Ovary (tissue), 9 donors: Measurements from ENCODE around the gene KLB. TPM values are rescaled to one million over a fixed set of nuclear protein-coding genes. Genes with fewer than 3 reads are reported as not detected.

Experiments
- DNase-seq, 5 donors: peaks; one replicate each; pipeline ENCODE4 v3.0.0-alpha.2; 2019 to 2020
- H3K27ac ChIP-seq, 2 donors: fragments of 200-600 bp; one replicate each; pipeline versions ENCODE4 v1.5.1 to v1.8.0; 2019 to 2022
- H3K27me3 ChIP-seq: fragments of 200-600 bp; one replicate; pipeline ENCODE4 v1.8.0; 2022
- H3K36me3 ChIP-seq: fragments of 200-600 bp; sonication (generic); one replicate; pipeline ENCODE4 v1.5.1; 2019
- H3K4me1 ChIP-seq: one replicate; pipeline ENCODE4 v1.8.1; 2013; ENCODE audit warnings: mild to moderate bottlenecking, moderate library complexity; ENCODE audit not compliant: insufficient read depth
- H3K4me3 ChIP-seq: fragments of 200-600 bp; sonication (generic); one replicate; pipeline ENCODE4 v1.5.1; 2017
- H3K9me3 ChIP-seq, 2 donors: fragments of 200-600 bp in 1 of 2; sonication (generic) in 1 of 2; one replicate each; pipeline versions ENCODE4 v1.5.1 to v1.8.1; 2013 to 2019; ENCODE audit warnings: mild to moderate bottlenecking in 1 of 2, moderate library complexity in 1 of 2
- CTCF ChIP-seq, 3 donors: fragments of 450-650 bp in 2 of 3; fragments of 200-600 bp in 1 of 3; IDR thresholded peaks; one replicate each; pipeline versions ENCODE4 v1.5.1 to v1.8.0; 2016 to 2022; ENCODE audit warnings: antibody characterized with exemption in 3 of 3, mild to moderate bottlenecking in 1 of 3
- EP300 ChIP-seq: sonication (generic); formaldehyde crosslinking; IDR thresholded peaks from one replicate; pipeline ENCODE4 v1.6.1; 2017; ENCODE audit warnings: antibody characterized with exemption
- POLR2A ChIP-seq: fragments of 450-650 bp; IDR thresholded peaks from one replicate; pipeline ENCODE4 v1.6.1; 2017; ENCODE audit warnings: antibody characterized with exemption, mild to moderate bottlenecking, moderate library complexity
- WGBS, 3 donors: extraction: QIAGEN DNeasy Blood & Tissue Kit in 1 of 3; methylation state at CpG; one replicate each; pipeline versions ENCODE4 v1.1.5 to v1.1.7; 2013 to 2017; 5-methylcytosine and 5-hydroxymethylcytosine counted together
- intact Hi-C, 4 donors: fragments of 100-400 bp; cut with DNase I; formaldehyde crosslinking; loops; one replicate each; pipeline versions ENCODE4 v1.11.0 to v1.15.1; 2022 to 2023
- polyA plus RNA-seq, 2 donors: library from polyadenylated mRNA; stranded (reverse); fragments of 200-250 nt in 1 of 2; fragments of 350-450 nt in 1 of 2; fragmentation: Illumina TruSeq in 1 of 2; extraction: RNeasy Lipid Tissue Mini Kit (QIAGEN cat#74804) in 1 of 2; gene quantifications; one replicate each; pipeline ENCODE4 v1.2.3, GENCODE V29; 2013 to 2014
- total RNA-seq, 7 donors: library from RNA; depleted of rRNA in 2 of 7; stranded (reverse); fragments of >200 nt in 2 of 7; fragmentation: NEBNext Ultra II Directional in 3 of 7; extraction: Animal tissue kit (Norgen Biotek cat#: 25700) in 3 of 7; gene quantifications; one replicate each; pipeline versions ENCODE4 v1.1.0 to v1.2.4, GENCODE V29; 2016 to 2023
- donor health status: DM: no; HTN: no; CAD: no; lungs with moderate emphysema.
- donor health status: DM: no; HTN: no; CAD: no.
- donor health status: Bipolar disorder and iron deficiency.
- donor health status: DM: yes; HTN: yes; CAD: no.
- donor health status: DM: no; HTN: no; CAD: no.
- donor health status: DM: yes; HTN: yes; CAD: no.

The KLB gene
- total and polyA plus RNA-seq, 9 donors: under 0.01 to 0.08 (median 0.04) TPM; not detected in 5

GRCh38 chr4:39429476-39430334 is 23.0 kb downstream of the KLB start:
- intact Hi-C loops: no loop called here
- no peaks in the 10 kb centered on the region for H3K4me1 ChIP-seq
- WGBS, 3 donors: 60 to 68% (median 61%) methylated on average over 4 of the region's 4 CpGs
- no peak for DNase-seq
- no peaks in the 10 kb centered on the region for H3K36me3 ChIP-seq
- H3K27ac ChIP-seq: no peak overlapping the region
- no peaks in the 10 kb centered on the region for H3K9me3 ChIP-seq
- H3K4me3 ChIP-seq: no peak overlapping the region
- H3K27me3 ChIP-seq: no peaks in the 10 kb centered on the region
- TF ChIP-seq CTCF (IDR thresholded peaks at IDR 0.05) (no peak), POLR2A (no peak), EP300 (no peak)

- H3K4me1 ChIP-seq: no peaks in the 10 kb centered on the region
- 86 to 90% (median 89%) methylated on average over 11 of the region's 11 CpGs for WGBS, 3 donors
- no peak for DNase-seq
- TF ChIP-seq POLR2A (no peak), EP300 (no peak), CTCF (IDR thresholded peaks at IDR 0.05) (no peak)
- intact Hi-C loops: no loop called here
- no peak overlapping the region for H3K27ac ChIP-seq
- H3K27me3 ChIP-seq: no peaks in the 10 kb centered on the region
- H3K36me3 ChIP-seq: no peaks in the 10 kb centered on the region
- no peaks in the 10 kb centered on the region for H3K9me3 ChIP-seq
- H3K4me3 ChIP-seq: no peak overlapping the region
Measured at GRCh38 chr4:39433878-39434492, 27.3 kb downstream of the KLB start.

GRCh38 chr4:39435659-39436563 is 29.2 kb downstream of the KLB start:
- H3K9me3 ChIP-seq: no peaks in the 10 kb centered on the region
- H3K4me1 ChIP-seq: no peaks in the 10 kb centered on the region
- no peak overlapping the region for H3K27ac ChIP-seq
- intact Hi-C loops: no loop called here
- DNase-seq: no peak
- 48 to 58% (median 58%) methylated on average over 7 of the region's 7 CpGs for WGBS, 3 donors
- no peak for TF ChIP-seq CTCF (IDR thresholded peaks at IDR 0.05)
- TF ChIP-seq EP300: no peak
- no peak for TF ChIP-seq POLR2A
- H3K27me3 ChIP-seq: no peaks in the 10 kb centered on the region
- no peak overlapping the region for H3K4me3 ChIP-seq
- H3K36me3 ChIP-seq: no peaks in the 10 kb centered on the region

- peaks cover 3% of the 10 kb centered on the region for H3K4me1 ChIP-seq
- TF ChIP-seq EP300 (no peak), CTCF (IDR thresholded peaks at IDR 0.05) (no peak), POLR2A (no peak)
- H3K27ac ChIP-seq: no peak overlapping the region
- intact Hi-C loops: no loop called here
- 82 to 84% (median 83%) methylated on average over 2 of the region's 2 CpGs for WGBS, 3 donors
- H3K27me3 ChIP-seq: no peaks in the 10 kb centered on the region
- no peak for DNase-seq
- H3K36me3 ChIP-seq: no peaks in the 10 kb centered on the region
- no peak overlapping the region for H3K4me3 ChIP-seq
- no peaks in the 10 kb centered on the region for H3K9me3 ChIP-seq
Measured at GRCh38 chr4:39441593-39441992, 34.9 kb downstream of the KLB start.
